Measurements from ENCODE around the gene SNTG2.

SNTG2 gene

DNA sequence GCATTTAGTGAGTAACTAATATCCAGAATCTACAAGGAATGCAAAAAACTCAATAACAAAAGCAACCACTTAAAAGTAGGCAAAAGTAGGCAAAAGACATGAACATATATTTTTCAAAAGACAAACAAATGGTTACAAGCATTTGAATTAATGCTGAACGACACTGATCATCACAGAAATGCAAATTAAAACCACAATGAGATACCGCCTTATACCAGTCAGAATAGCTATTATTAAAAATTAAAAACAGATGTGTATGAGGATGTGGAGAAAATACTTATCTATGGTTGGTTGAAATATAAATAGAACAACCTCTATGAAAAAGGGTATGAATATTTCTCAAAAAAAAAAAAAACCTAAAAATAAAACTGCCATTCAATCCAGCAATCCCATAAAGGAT lies 51.7 kb downstream of the SNTG2 start:
- Histone ChIP-seq H3K27me3 (ENCODE audit: insufficient read depth, low read depth, severe bottlenecking) (no peaks in the 10 kb centered on the region), H3K36me3 (no peaks in the 10 kb centered on the region), H3K27ac (no peak overlapping the region), H3K9me3 (ENCODE audit: severe bottlenecking) (no peaks in the 10 kb centered on the region), H3K4me3 (ENCODE audit: low read depth, low read length) (no peak overlapping the region)
- TF ChIP-seq, protein P1, sequence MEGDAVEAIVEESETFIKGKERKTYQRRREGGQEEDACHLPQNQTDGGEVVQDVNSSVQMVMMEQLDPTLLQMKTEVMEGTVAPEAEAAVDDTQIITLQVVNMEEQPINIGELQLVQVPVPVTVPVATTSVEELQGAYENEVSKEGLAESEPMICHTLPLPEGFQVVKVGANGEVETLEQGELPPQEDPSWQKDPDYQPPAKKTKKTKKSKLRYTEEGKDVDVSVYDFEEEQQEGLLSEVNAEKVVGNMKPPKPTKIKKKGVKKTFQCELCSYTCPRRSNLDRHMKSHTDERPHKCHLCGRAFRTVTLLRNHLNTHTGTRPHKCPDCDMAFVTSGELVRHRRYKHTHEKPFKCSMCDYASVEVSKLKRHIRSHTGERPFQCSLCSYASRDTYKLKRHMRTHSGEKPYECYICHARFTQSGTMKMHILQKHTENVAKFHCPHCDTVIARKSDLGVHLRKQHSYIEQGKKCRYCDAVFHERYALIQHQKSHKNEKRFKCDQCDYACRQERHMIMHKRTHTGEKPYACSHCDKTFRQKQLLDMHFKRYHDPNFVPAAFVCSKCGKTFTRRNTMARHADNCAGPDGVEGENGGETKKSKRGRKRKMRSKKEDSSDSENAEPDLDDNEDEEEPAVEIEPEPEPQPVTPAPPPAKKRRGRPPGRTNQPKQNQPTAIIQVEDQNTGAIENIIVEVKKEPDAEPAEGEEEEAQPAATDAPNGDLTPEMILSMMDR (IDR thresholded peaks at IDR 0.05; ENCODE audit: low read depth, low read length) = no peak
- DNase-seq = no peak

DNA sequence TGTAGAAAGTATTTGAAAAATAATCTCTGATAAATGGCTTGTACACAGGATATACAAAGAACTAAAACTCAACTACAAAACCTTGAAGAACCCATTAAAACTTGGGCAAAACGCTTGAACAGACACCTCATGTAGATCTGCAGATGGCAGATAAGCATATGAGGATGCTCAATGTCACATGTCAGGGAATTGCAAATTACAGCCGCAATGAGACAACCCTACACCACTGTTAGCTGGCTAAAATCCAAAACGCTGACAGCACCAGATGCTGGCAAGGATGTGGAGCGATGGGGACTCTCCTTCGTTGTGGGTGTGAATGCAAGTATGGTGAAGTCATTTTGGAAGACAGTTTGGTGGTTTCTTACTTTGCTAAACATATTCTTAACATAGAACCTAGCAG lies 53.7 kb downstream of the SNTG2 start:
- H3K27ac ChIP-seq = no peak overlapping the region
- no peaks in the 10 kb centered on the region for H3K36me3 ChIP-seq
- no peaks in the 10 kb centered on the region for H3K9me3 ChIP-seq (ENCODE audit: severe bottlenecking)
- TF ChIP-seq, protein P1 (IDR thresholded peaks at IDR 0.05; ENCODE audit: low read depth, low read length) = no peak
- no peaks in the 10 kb centered on the region for H3K27me3 ChIP-seq (ENCODE audit: insufficient read depth, low read depth, severe bottlenecking)
- no peak for DNase-seq
- no peak overlapping the region for H3K4me3 ChIP-seq (ENCODE audit: low read depth, low read length)

DNA sequence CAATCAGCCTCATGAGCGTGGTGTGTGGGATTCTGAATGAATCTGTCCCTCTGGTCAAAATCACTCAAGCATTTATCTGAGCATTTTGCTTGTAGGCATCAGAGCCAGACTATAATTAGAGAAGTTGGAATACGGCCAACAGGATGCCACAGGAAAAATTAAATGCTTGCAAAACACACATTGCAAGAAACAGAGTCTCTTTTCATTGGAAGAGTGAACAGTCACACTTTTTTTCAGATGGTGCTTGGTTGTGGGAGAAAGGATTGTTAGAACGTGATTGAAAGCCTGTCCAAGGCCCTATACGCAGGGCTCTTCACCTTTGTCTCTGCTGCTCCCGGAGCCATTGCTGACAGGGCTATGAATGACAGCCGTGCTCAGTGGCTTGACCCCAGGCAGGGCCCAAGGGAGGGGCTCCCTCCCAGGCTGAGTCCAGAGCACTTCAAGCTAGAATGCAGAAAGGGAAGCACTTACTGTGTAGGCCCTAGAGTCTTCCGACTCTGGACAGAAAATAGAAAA lies 59.8 kb downstream of the SNTG2 start:
- H3K4me3 ChIP-seq (ENCODE audit: low read depth, low read length) = no peak overlapping the region
- DNase-seq = no peak
- TF ChIP-seq, protein P1 (IDR thresholded peaks at IDR 0.05; ENCODE audit: low read depth, low read length) = no peak
- H3K36me3 ChIP-seq = no peaks in the 10 kb centered on the region
- H3K27me3 ChIP-seq (ENCODE audit: insufficient read depth, low read depth, severe bottlenecking) = no peaks in the 10 kb centered on the region
- H3K9me3 ChIP-seq (ENCODE audit: severe bottlenecking) = no peaks in the 10 kb centered on the region
- H3K27ac ChIP-seq = no peak overlapping the region

DNA sequence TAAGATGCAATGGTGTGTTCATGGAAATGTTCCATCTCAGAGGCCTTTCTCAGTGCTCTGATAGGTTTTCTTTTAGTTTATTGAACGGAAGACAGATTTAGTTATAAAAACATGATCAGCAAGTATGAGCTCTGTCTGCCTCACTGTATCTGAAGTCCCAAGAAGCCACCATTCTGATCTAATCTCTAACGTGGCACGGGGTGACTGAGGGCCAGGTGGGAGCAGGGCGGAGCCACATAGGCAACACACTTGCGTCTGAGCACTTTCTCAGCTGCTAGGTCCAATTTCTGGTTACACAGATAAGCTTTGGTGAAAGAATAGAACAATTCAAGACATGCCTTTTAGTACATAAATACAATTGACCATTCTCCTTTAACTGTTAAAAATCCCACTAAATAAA lies 60.4 kb downstream of the SNTG2 start:
- no peak for DNase-seq
- Histone ChIP-seq H3K27ac (no peak overlapping the region), H3K4me3 (ENCODE audit: low read depth, low read length) (no peak overlapping the region), H3K27me3 (ENCODE audit: insufficient read depth, low read depth, severe bottlenecking) (no peaks in the 10 kb centered on the region), H3K9me3 (ENCODE audit: severe bottlenecking) (no peaks in the 10 kb centered on the region), H3K36me3 (no peaks in the 10 kb centered on the region)
- TF ChIP-seq, protein P1 (IDR thresholded peaks at IDR 0.05; ENCODE audit: low read depth, low read length) = no peak

DNA sequence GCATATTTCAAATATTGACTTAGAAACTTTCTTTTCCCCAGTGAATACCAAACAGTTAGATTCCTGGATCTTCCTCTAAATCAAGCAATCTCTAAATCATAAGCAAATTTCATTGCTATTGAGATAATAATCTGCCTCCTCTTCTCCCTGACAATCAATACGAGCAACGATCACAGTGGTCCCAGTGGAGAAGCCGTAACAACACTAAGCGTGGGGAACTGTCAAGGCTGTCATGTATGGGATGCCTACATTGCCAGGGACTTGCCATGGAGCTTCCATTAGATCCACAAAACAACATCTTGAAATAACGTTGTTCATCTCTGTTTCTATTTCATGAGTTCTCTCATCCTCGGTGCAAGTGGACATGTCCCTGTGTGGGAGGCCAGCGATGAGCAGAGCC lies 61.3 kb downstream of the SNTG2 start:
- DNase-seq = no peak
- TF ChIP-seq, protein P1 (IDR thresholded peaks at IDR 0.05; ENCODE audit: low read depth, low read length) = no peak
- H3K4me3 ChIP-seq (ENCODE audit: low read depth, low read length) = no peak overlapping the region
- no peak overlapping the region for H3K27ac ChIP-seq
- H3K27me3 ChIP-seq (ENCODE audit: insufficient read depth, low read depth, severe bottlenecking) = no peaks in the 10 kb centered on the region
- no peaks in the 10 kb centered on the region for H3K36me3 ChIP-seq
- H3K9me3 ChIP-seq (ENCODE audit: severe bottlenecking) = no peaks in the 10 kb centered on the region

DNA sequence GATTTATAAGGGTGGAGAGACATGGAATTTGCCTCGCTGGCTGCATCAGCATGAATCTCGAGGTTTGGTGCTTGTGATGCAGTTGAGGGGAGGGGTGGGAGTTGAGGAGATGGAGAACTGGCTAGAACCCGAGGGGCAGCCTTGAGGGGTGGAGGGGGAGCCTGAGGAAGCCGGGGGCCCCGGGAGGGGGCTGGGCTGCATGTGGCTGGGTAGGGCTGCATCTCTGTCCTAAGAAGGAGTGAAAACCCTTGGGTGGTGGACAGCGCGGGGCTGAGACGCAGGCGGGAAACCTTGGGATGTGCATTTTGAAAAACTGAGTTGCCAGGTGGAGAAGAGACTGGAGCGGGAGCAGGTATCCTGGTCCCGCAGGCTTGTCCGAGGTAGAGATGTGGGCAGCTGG lies 64.2 kb downstream of the SNTG2 start:
- TF ChIP-seq, protein P1 (IDR thresholded peaks at IDR 0.05; ENCODE audit: low read depth, low read length) = no peak
- Histone ChIP-seq H3K9me3 (ENCODE audit: severe bottlenecking) (no peaks in the 10 kb centered on the region), H3K27me3 (ENCODE audit: insufficient read depth, low read depth, severe bottlenecking) (no peaks in the 10 kb centered on the region), H3K36me3 (no peaks in the 10 kb centered on the region), H3K27ac (no peak overlapping the region), H3K4me3 (ENCODE audit: low read depth, low read length) (no peak overlapping the region)
- no peak for DNase-seq

Data from WERI-Rb-1 (cell line).